K562 (cell line): Measurements from ENCODE around the gene MKLN1. TPM values are rescaled to one million over a fixed set of nuclear protein-coding genes. Genes with fewer than 3 reads are reported as not detected.

Experiments
- CC2D1A ChIP-seq: fragments of 450-650 bp; IDR thresholded peaks from 2 replicates; pipeline ENCODE4 v1.6.1; 2017; ENCODE audit warnings: mild to moderate bottlenecking
- HDAC8 ChIP-seq: fragments of 450-650 bp; IDR thresholded peaks from 2 replicates; pipeline ENCODE4 v1.6.1; 2016; ENCODE audit warnings: mild to moderate bottlenecking, missing genetic modification characterization, moderate library complexity, missing compliant biosample characterization
- POLR3A ChIP-seq: IDR thresholded peaks from 2 replicates; pipeline ENCODE4 v1.6.1; 2011; ENCODE audit warnings: borderline replicate concordance, mild to moderate bottlenecking, moderate library complexity; ENCODE audit not compliant: insufficient read length, insufficient read depth; ENCODE audit errors: extremely low read depth
- POU5F1 ChIP-seq: fragments of 150-350 bp; IDR thresholded peaks from 2 replicates; pipeline ENCODE4 v1.6.1; 2014; ENCODE audit warnings: borderline replicate concordance, low read length, low read depth, mild to moderate bottlenecking; ENCODE audit not compliant: partially characterized antibody
- RFX5 ChIP-seq: IDR thresholded peaks from 2 replicates; pipeline ENCODE4 v1.6.1; 2011; ENCODE audit warnings: low read depth, mild to moderate bottlenecking, improper control_type of control experiment, low read length
- RFX7 ChIP-seq: fragments of 250-450 bp; sonication (Bioruptor Pico); IDR thresholded peaks from 2 replicates; pipeline ENCODE4 v1.5.1; 2021; ENCODE audit warnings: mild to moderate bottlenecking
- SIRT6 ChIP-seq: IDR thresholded peaks from one replicate; pipeline ENCODE4 v1.6.1; 2012; ENCODE audit warnings: low read depth, mild to moderate bottlenecking, control low read depth, inconsistent platforms, low read length, moderate library complexity
- TAF15 ChIP-seq: fragments of 200-400 bp; formaldehyde crosslinking; IDR thresholded peaks from 2 replicates; pipeline ENCODE4 v1.6.1; 2017; ENCODE audit warnings: mild to moderate bottlenecking, low read depth, low read length, moderate library complexity
- ZNF431 ChIP-seq: sonication (generic); formaldehyde crosslinking; IDR thresholded peaks from 2 replicates; pipeline ENCODE4 v1.8.0; 2022; ENCODE audit warnings: mild to moderate bottlenecking, missing genetic modification reagents
- ZNF507 ChIP-seq: conservative IDR thresholded peaks from 2 replicates; pipeline ENCODE4 v1.6.1; 2017; ENCODE audit warnings: missing genetic modification characterization, missing compliant biosample characterization
- polyA plus RNA-seq, 8 experiments: library from polyadenylated mRNA; depleted of rRNA in 4 of 8; stranded (reverse) in 5 of 8; unstranded in 3 of 8; fragments of >200 nt; fragmentation: Nextera tagmentation in 2 of 8; fragmentation: Illumina TruSeq in 1 of 8; extraction: Ambion mirVana in 2 of 8; extraction: Trizol in 1 of 8; gene quantifications; 2 replicates each; pipeline versions ENCODE4 v1.2.1 to v1.2.3, GENCODE V29; 2011 to 2014; ENCODE audit warnings: inconsistent platforms in 1 of 8, missing spikeins in 1 of 8
- total RNA-seq, 7 experiments: library from RNA; depleted of rRNA in 6 of 7; stranded (reverse); fragments of >200 nt in 6 of 7; fragmentation: Illumina TruSeq in 2 of 7; extraction: Trizol in 2 of 7; gene quantifications; 2 replicates each; pipeline versions ENCODE4 v1.2.1 to v1.2.3, GENCODE V29; 2011 to 2021; ENCODE audit warnings: low replicate concordance in 1 of 7
- TF ChIP-seq, protein P1 (sequence below): fragments of 250-450 bp; sonication (Bioruptor Pico); IDR thresholded peaks from 2 replicates; pipeline ENCODE4 v1.6.1; 2021; ENCODE audit warnings: mild to moderate bottlenecking
- TF ChIP-seq, protein P2 (sequence below), 2 experiments: fragments of 450-650 bp; formaldehyde crosslinking in 1 of 2; IDR thresholded peaks; 2 replicates each; pipeline versions ENCODE4 v1.4.0 to v1.6.1; 2014 to 2020; ENCODE audit warnings: mild to moderate bottlenecking in 2 of 2, borderline replicate concordance in 1 of 2, low read depth in 1 of 2
- TF ChIP-seq, protein P3 (sequence below): fragments of 450-650 bp; IDR thresholded peaks from 2 replicates; pipeline ENCODE4 v1.6.1; 2014; ENCODE audit warnings: low read depth, mild to moderate bottlenecking, moderate library complexity, borderline replicate concordance
- TF ChIP-seq, protein P4 (sequence below), 2 experiments: fragments of 450-650 bp; IDR thresholded peaks; 2 replicates each; pipeline ENCODE4 v1.6.1; 2016

The MKLN1 gene
- total and polyA plus RNA-seq, 9 of the 15 experiments (the other 6 are each of a cell fraction or from before 2014, with no cell fraction given): 18.6 to 80.4 (median 56.0) TPM

DNA sequence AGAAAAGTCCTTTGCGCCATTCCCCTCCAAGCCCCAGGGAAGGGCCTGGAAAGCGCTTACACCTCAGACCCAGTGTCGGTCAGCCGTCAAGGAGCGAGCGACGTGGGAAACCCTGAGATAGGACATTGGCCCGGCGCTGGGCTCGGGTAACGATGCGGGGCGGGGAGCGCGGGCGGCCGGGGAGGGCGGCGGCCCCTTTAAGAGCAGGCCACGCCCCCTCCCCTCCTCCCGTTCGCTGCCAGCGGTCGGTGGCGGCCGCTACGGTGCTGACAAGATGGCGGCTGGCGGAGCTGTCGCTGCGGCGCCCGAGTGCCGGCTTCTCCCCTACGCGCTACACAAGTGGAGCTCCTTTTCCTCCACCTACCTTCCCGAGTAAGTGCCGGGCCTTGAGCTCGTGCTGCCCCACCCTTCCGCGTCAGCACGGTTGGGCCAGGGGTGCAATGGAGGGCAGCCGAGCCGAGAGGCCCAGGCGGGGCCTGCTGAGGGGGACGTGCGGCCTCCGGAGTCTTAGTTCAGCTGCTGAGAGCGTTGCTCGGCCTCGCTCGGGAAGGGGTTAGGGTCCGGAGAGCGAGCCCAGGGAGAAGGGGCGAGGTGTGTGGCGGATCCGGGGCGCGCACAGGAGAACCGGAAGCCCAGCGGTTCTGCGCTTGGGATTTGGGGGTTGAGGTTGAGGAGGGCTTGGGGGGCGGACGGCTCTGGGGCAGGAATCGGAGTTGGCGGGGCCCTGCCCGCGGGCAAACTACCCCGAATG is at the start of gene MKLN1 (continued):
- TF ChIP-seq ZNF431 (CRISPR knock-in tag) (peak; percentile 82), TAF15 (no peak), RFX7 (CRISPR knock-in tag) (no peak), ZNF507 (no peak), POLR3A (no peak), SIRT6 (no peak), HDAC8 (tag) (no peak; the same call in 1 of the 2 replicates), RFX5 (no peak), CC2D1A (0 out of 2 replicates have a peak, but pooled peaks have one; percentile 11), POU5F1 (no peak)
- TF ChIP-seq, protein P1, sequence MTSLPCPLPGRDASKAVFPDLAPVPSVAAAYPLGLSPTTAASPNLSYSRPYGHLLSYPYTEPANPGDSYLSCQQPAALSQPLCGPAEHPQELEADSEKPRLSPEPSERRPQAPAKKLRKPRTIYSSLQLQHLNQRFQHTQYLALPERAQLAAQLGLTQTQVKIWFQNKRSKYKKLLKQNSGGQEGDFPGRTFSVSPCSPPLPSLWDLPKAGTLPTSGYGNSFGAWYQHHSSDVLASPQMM (CRISPR knock-in tag): no peak
- TF ChIP-seq, protein P2, sequence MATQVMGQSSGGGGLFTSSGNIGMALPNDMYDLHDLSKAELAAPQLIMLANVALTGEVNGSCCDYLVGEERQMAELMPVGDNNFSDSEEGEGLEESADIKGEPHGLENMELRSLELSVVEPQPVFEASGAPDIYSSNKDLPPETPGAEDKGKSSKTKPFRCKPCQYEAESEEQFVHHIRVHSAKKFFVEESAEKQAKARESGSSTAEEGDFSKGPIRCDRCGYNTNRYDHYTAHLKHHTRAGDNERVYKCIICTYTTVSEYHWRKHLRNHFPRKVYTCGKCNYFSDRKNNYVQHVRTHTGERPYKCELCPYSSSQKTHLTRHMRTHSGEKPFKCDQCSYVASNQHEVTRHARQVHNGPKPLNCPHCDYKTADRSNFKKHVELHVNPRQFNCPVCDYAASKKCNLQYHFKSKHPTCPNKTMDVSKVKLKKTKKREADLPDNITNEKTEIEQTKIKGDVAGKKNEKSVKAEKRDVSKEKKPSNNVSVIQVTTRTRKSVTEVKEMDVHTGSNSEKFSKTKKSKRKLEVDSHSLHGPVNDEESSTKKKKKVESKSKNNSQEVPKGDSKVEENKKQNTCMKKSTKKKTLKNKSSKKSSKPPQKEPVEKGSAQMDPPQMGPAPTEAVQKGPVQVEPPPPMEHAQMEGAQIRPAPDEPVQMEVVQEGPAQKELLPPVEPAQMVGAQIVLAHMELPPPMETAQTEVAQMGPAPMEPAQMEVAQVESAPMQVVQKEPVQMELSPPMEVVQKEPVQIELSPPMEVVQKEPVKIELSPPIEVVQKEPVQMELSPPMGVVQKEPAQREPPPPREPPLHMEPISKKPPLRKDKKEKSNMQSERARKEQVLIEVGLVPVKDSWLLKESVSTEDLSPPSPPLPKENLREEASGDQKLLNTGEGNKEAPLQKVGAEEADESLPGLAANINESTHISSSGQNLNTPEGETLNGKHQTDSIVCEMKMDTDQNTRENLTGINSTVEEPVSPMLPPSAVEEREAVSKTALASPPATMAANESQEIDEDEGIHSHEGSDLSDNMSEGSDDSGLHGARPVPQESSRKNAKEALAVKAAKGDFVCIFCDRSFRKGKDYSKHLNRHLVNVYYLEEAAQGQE (IDR thresholded peaks at IDR 0.05; ENCODE audit: borderline replicate concordance): no peak
- TF ChIP-seq, protein P2 (CRISPR knock-in tag; IDR thresholded peaks at IDR 0.05; ENCODE audit: low read depth): no peak; the same call in 1 of the 2 replicates
- TF ChIP-seq, protein P3, sequence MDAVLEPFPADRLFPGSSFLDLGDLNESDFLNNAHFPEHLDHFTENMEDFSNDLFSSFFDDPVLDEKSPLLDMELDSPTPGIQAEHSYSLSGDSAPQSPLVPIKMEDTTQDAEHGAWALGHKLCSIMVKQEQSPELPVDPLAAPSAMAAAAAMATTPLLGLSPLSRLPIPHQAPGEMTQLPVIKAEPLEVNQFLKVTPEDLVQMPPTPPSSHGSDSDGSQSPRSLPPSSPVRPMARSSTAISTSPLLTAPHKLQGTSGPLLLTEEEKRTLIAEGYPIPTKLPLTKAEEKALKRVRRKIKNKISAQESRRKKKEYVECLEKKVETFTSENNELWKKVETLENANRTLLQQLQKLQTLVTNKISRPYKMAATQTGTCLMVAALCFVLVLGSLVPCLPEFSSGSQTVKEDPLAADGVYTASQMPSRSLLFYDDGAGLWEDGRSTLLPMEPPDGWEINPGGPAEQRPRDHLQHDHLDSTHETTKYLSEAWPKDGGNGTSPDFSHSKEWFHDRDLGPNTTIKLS: peak; percentile 45; the same call in 1 of the 2 replicates
- TF ChIP-seq, protein P4, sequence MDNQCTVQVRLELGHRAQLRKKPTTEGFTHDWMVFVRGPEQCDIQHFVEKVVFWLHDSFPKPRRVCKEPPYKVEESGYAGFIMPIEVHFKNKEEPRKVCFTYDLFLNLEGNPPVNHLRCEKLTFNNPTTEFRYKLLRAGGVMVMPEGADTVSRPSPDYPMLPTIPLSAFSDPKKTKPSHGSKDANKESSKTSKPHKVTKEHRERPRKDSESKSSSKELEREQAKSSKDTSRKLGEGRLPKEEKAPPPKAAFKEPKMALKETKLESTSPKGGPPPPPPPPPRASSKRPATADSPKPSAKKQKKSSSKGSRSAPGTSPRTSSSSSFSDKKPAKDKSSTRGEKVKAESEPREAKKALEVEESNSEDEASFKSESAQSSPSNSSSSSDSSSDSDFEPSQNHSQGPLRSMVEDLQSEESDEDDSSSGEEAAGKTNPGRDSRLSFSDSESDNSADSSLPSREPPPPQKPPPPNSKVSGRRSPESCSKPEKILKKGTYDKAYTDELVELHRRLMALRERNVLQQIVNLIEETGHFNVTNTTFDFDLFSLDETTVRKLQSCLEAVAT (IDR thresholded peaks at IDR 0.05): peak in 1 of 2 experiments; percentile 80
